Panc1 (cell line): ENCODE results near the gene PGLYRP2. TPM values are rescaled to one million over a fixed set of nuclear protein-coding genes. Genes with fewer than 3 reads are reported as not detected.

Experiments used
- ATAC-seq: fragments of 200-7000 bp; cut with Tn5 transposase; 2 replicates; pipeline ENCODE4 v1.9.1; 2020; ENCODE audit warnings: mild to moderate bottlenecking, moderate library complexity
- BruUV-seq: library from RNA; stranded (reverse); fragments of 400-500 nt; replicated peaks from 2 replicates; lab custom pipeline; 2021; lab: Mats Ljungman, UMichigan
- CTCF ChIA-PET: fragments of 300-600 bp; sonication (Branson Sonifier 250); formaldehyde crosslinking; loops from one replicate; lab custom pipeline; 2022; ENCODE audit warnings: antibody characterized with exemption; lab: Charles Lee
- POLR2A ChIA-PET: fragments of 300-600 bp; sonication (Branson Sonifier 250); formaldehyde crosslinking; loops from one replicate; lab custom pipeline; 2022; ENCODE audit warnings: antibody characterized with exemption; lab: Charles Lee
- DNase-seq: peaks from one replicate; pipeline ENCODE4 v3.0.0-alpha.2; 2010; ENCODE audit warnings: low read depth, low spot score
- H3K27ac ChIP-seq: 2 replicates; pipeline ENCODE4 v1.5.1; 2011; ENCODE audit warnings: mild to moderate bottlenecking, low read length, inconsistent platforms
- H3K27me3 ChIP-seq: fragments of 200-500 bp; sonication (Bioruptor generic); 2 replicates; pipeline ENCODE4 v1.6.0; 2014; ENCODE audit warnings: low read length, inconsistent platforms; ENCODE audit not compliant: control insufficient read depth, insufficient read depth
- H3K36me3 ChIP-seq: fragments of 200-500 bp; sonication (Bioruptor generic); 2 replicates; pipeline ENCODE4 v1.5.1; 2014; ENCODE audit warnings: inconsistent platforms, mild to moderate bottlenecking, low read length, moderate library complexity; ENCODE audit not compliant: control insufficient read depth, insufficient read depth
- H3K4me1 ChIP-seq: 2 replicates; pipeline ENCODE4 v1.5.1; 2011; ENCODE audit warnings: inconsistent platforms, mild to moderate bottlenecking, low read length, moderate library complexity; ENCODE audit not compliant: control insufficient read depth, insufficient read depth
- H3K4me3 ChIP-seq, 2 experiments: 2 replicates each; pipeline ENCODE4 v1.5.1; 2011 to 2012; ENCODE audit warnings: low read depth in 2 of 2, low read length in 2 of 2, mild to moderate bottlenecking in 2 of 2, inconsistent platforms in 1 of 2, moderate library complexity in 1 of 2
- H3K9me3 ChIP-seq: fragments of 200-500 bp; sonication (Bioruptor generic); 2 replicates; pipeline ENCODE4 v1.5.1; 2014; ENCODE audit warnings: low read depth, mild to moderate bottlenecking, inconsistent platforms, low read length, moderate library complexity; ENCODE audit not compliant: control insufficient read depth, insufficient read depth
- CTCF ChIP-seq: fragments of 450-650 bp; IDR thresholded peaks from 2 replicates; pipeline ENCODE4 v1.5.1; 2017; ENCODE audit warnings: mild to moderate bottlenecking
- POLR2AphosphoS5 ChIP-seq: IDR thresholded peaks from 2 replicates; pipeline ENCODE4 v1.6.1; 2012; ENCODE audit warnings: mild to moderate bottlenecking, low read depth, low read length, moderate library complexity
- REST ChIP-seq, 2 experiments: IDR thresholded peaks; 2 replicates each; pipeline ENCODE4 v1.6.1; 2011 to 2012; ENCODE audit warnings: low read depth in 2 of 2, control low read depth in 1 of 2, low read length in 1 of 2, mild to moderate bottlenecking in 1 of 2, moderate library complexity in 1 of 2; ENCODE audit not compliant: insufficient read depth in 1 of 2
- SIN3A ChIP-seq: IDR thresholded peaks from 2 replicates; pipeline ENCODE4 v1.6.1; 2012; ENCODE audit warnings: low read depth, mild to moderate bottlenecking, low read length, moderate library complexity, borderline replicate concordance; ENCODE audit not compliant: insufficient read depth
- TCF7L2 ChIP-seq: IDR thresholded peaks from 2 replicates; pipeline ENCODE4 v1.6.1; 2011; ENCODE audit warnings: mild to moderate bottlenecking, low read depth, low read length, inconsistent platforms
- in situ Hi-C: cut with HindIII; loops from 2 replicates; pipeline ENCODE4 v1.10.0; 2016; ENCODE audit warnings: low sequenced_read_pairs, low pct_unique_long_range_greater_than_20kb
- intact Hi-C: fragments of 100-400 bp; cut with micrococcal nuclease; formaldehyde crosslinking; loops from one replicate; pipeline ENCODE4 v1.10.0; 2022; ENCODE audit not compliant: unreplicated experiment
- total RNA-seq: library from RNA; stranded (reverse); gene quantifications from one replicate; pipeline ENCODE4 v1.2.1, GENCODE V29; 2021; ENCODE audit not compliant: unreplicated experiment

The PGLYRP2 gene
- total RNA-seq, 1 experiment from 2014 or later, result not detected

GRCh38 chr19:15456871-15457700 lies 22.2 kb downstream of the PGLYRP2 start:
- Histone ChIP-seq H3K9me3 (no peaks in the 10 kb centered on the region), H3K27me3 (no peaks in the 10 kb centered on the region), H3K4me1 (no peaks in the 10 kb centered on the region), H3K36me3 (no peaks in the 10 kb centered on the region), H3K27ac (no peak overlapping the region), H3K4me3 (no peak overlapping the region)
- DNase-seq, result no peak
- ATAC-seq, result no peak
- ChIA-PET CTCF (no interaction called here), POLR2A (no interaction called here)
- BruUV-seq, result no TSS peak
- TF ChIP-seq SIN3A, result no peak
- TF ChIP-seq CTCF, result no peak
- no peak for TF ChIP-seq POLR2AphosphoS5
- no peak for TF ChIP-seq REST (IDR thresholded peaks at IDR 0.05; ENCODE audit: insufficient read depth in 1 of 2, low read depth in 2 of 2, low read length in 1 of 2)
- no peak for TF ChIP-seq TCF7L2
- in situ Hi-C loops, result no loop called here
- intact Hi-C loops, result no loop called here

GRCh38 chr19:15456441-15456840 lies 22.9 kb downstream of the PGLYRP2 start:
- intact Hi-C loops (no loop called here), in situ Hi-C loops (no loop called here)
- H3K4me3 ChIP-seq, result no peak overlapping the region
- no peaks in the 10 kb centered on the region for H3K27me3 ChIP-seq
- ChIA-PET POLR2A (no interaction called here), CTCF (no interaction called here)
- ATAC-seq, result no peak
- no peak for TF ChIP-seq REST (IDR thresholded peaks at IDR 0.05; ENCODE audit: insufficient read depth in 1 of 2, low read depth in 2 of 2, low read length in 1 of 2)
- TF ChIP-seq POLR2AphosphoS5, result no peak
- no peak for TF ChIP-seq SIN3A
- TF ChIP-seq CTCF, result no peak
- TF ChIP-seq TCF7L2, result no peak
- no peak overlapping the region for H3K27ac ChIP-seq
- no peak for DNase-seq
- no TSS peak for BruUV-seq
- H3K9me3 ChIP-seq, result no peaks in the 10 kb centered on the region
- no peaks in the 10 kb centered on the region for H3K36me3 ChIP-seq
- no peaks in the 10 kb centered on the region for H3K4me1 ChIP-seq
